GM06990 (cell line): Measurements from ENCODE around the gene TMEM132C.
"Not testable (repeated sequence)": the region's sequence is repeated elsewhere in the genome, so short reads cannot be mapped to it uniquely, and the experiment has no call there.

Experiments
- DNase-seq: peaks from one replicate; pipeline ENCODE4 v3.0.0-alpha.2; 2011; ENCODE audit not compliant: insufficient read length; ENCODE audit errors: extremely low read depth
- H3K27me3 ChIP-seq: replicated peaks from 2 replicates; pipeline ENCODE4 v1.6.0; 2011; ENCODE audit warnings: low read length; ENCODE audit not compliant: control insufficient read depth, insufficient read depth
- H3K36me3 ChIP-seq: 2 replicates; pipeline ENCODE4 v1.5.1; 2011; ENCODE audit warnings: low read length; ENCODE audit not compliant: control insufficient read depth, insufficient read depth
- H3K4me3 ChIP-seq: replicated peaks from 2 replicates; pipeline ENCODE4 v1.5.1; 2011; ENCODE audit warnings: low read depth, mild to moderate bottlenecking, control low read depth, low read length
- TF ChIP-seq, protein P1 (sequence below): IDR thresholded peaks from 2 replicates; pipeline ENCODE4 v1.5.1; 2011; ENCODE audit warnings: low read length, control low read depth, mild to moderate bottlenecking, inconsistent platforms; ENCODE audit not compliant: insufficient read depth, poor library complexity, severe bottlenecking

The TMEM132C gene

DNA sequence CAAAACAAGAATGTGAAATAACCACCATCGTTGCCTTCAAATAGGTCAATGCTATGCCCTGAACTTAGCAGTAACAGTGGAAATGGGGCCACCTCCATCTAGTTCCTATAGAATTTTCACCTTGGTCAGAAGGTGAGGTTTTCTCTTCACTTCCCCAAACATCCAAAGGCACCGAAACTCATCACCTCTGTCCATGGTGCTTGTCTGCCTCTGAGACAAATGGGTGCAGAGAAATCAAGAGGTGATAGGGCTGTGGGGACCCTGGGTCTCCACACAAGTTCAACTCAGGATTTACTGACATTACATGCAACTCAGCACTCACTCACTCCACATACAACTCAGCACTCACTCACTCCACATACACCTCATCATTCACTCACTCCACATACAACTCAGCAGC, 26.2 kb upstream of the TMEM132C start:
- TF ChIP-seq, protein P1, sequence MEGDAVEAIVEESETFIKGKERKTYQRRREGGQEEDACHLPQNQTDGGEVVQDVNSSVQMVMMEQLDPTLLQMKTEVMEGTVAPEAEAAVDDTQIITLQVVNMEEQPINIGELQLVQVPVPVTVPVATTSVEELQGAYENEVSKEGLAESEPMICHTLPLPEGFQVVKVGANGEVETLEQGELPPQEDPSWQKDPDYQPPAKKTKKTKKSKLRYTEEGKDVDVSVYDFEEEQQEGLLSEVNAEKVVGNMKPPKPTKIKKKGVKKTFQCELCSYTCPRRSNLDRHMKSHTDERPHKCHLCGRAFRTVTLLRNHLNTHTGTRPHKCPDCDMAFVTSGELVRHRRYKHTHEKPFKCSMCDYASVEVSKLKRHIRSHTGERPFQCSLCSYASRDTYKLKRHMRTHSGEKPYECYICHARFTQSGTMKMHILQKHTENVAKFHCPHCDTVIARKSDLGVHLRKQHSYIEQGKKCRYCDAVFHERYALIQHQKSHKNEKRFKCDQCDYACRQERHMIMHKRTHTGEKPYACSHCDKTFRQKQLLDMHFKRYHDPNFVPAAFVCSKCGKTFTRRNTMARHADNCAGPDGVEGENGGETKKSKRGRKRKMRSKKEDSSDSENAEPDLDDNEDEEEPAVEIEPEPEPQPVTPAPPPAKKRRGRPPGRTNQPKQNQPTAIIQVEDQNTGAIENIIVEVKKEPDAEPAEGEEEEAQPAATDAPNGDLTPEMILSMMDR: no peak
- DNase-seq: no peak
- Histone ChIP-seq H3K4me3 (no peak overlapping the region), H3K36me3 (no peaks in the 10 kb centered on the region), H3K27me3 (no peaks in the 10 kb centered on the region)

DNA sequence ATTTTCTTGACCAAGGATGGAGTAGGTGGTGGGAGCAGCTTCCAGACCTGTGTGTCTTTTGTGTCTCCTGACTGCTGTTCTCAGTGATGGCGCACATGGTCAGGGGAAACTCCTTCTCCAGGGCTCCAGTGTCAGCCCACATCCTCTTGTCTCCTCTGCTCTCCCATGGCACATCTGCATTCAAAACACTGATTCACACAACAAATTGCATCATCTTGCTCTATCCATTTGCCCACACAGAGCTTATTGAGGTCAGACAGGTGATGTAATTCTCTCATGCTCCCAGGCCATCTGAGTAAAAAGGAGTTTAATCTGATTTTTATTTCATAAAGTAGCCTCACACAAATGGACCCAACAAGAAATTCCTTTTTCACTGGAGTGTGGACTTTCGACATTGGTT, 21.8 kb upstream of the TMEM132C start:
- DNase-seq: no peak
- Histone ChIP-seq H3K27me3 (no peaks in the 10 kb centered on the region), H3K36me3 (no peaks in the 10 kb centered on the region), H3K4me3 (no peak overlapping the region)
- TF ChIP-seq, protein P1: no peak

GRCh38 chr12:128245905-128246304, 21.1 kb upstream of the TMEM132C start:
- Histone ChIP-seq H3K36me3 (no peaks in the 10 kb centered on the region), H3K27me3 (no peaks in the 10 kb centered on the region), H3K4me3 (no peak overlapping the region)
- no peak for DNase-seq
- TF ChIP-seq, protein P1: no peak

DNA sequence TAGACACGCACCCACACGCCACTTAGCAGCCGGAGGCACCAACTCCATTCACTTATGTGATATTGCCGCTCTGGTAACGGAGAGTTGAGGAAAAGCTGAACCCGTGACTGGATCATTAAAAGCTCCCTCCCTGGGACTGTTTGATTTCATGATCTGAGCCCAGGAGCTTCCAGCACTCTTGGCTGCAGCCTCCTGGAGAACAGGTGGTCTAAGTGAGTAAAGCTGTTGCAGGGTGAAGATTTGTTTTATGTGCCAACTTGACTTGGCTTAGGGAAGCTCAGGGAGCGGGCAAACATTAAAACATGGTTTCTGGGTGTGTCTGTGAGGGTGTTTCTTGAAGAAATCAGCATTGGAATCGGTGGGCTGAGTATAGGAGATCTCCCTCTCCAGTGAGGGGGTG, 16.9 kb upstream of the TMEM132C start:
- H3K27me3 ChIP-seq: no peaks in the 10 kb centered on the region
- H3K36me3 ChIP-seq: no peaks in the 10 kb centered on the region
- no peak for DNase-seq
- no peak overlapping the region for H3K4me3 ChIP-seq
- TF ChIP-seq, protein P1: no peak

DNA sequence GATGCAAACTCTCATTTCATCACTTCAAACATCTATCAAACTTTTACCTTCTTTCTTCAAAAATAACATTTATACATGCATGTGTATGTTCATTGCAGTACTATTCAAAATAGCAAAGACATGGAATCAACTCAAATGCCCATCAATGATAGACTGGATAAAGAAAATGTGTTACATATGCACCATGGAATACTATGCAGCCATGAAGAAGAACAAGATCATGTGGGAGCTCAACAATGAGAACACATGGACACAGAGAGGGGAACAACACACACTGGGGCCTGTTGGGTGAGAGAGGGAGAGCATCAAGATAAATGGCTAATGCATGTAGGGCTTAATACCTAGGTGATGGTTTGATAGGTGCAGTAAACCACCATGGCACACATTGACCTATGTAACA, 13.1 kb upstream of the TMEM132C start:
- not testable (repeated sequence) for H3K36me3 ChIP-seq, H3K4me3 ChIP-seq, H3K27me3 ChIP-seq, DNase-seq

- H3K27me3 ChIP-seq: no peaks in the 10 kb centered on the region
- no peak for DNase-seq
- TF ChIP-seq, protein P1: no peak
- no peak overlapping the region for H3K4me3 ChIP-seq
- no peaks in the 10 kb centered on the region for H3K36me3 ChIP-seq
These were observed 8.0 kb upstream of the TMEM132C start for GRCh38 chr12:128258866-128259555.
